Measurements from ENCODE around the gene MN1.

DNA sequence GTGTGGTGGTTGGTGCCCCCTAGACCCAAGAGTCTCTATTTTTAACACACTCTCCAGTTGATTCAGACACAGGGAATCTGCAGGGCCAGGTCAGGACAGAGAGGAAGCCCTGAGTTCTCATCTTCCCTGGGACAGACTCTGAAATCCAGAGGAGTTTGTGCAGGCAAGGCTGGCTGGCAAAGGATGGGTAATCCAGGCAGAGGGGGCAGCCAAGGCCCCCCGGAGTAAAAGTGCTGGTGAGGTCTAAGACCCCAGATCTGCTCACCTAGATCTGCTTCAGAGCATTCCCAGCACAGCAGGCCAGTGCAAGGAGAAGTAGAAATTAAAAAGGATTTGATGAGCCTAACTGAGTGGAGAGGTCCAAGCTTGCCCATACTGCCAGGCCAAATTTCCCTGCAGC lies 40.6 kb upstream of the MN1 start:
- TF ChIP-seq CTCF (IDR thresholded peaks at IDR 0.05) (no peak), POLR2A (IDR thresholded peaks at IDR 0.05) (no peak), POLR2AphosphoS5 (IDR thresholded peaks at IDR 0.05) (no peak), EP300 (IDR thresholded peaks at IDR 0.05) (no peak)
